Measurements from ENCODE around the gene TPRKB. TPM values are rescaled to one million over a fixed set of nuclear protein-coding genes. Genes with fewer than 3 reads are reported as not detected.
"Not testable (repeated sequence)": the region's sequence is repeated elsewhere in the genome, so short reads cannot be mapped to it uniquely, and the experiment has no call there.

TPRKB gene
- total RNA-seq, 1 experiment from 2014 or later = 44.7 TPM

GRCh38 chr2:73697606-73698005 is 39.5 kb downstream of the TPRKB start:
- H3K56ac ChIP-seq (ENCODE audit: insufficient read length, low read depth, low read length) = no peak overlapping the region
- H4K91ac ChIP-seq (ENCODE audit: insufficient read length, low read depth, low read length) = no peak overlapping the region
- no peak overlapping the region for H3K4ac ChIP-seq (ENCODE audit: low read depth, low read length)
- Mint-ChIP-seq H3K4me3 (no peak overlapping the region), H3K9me3 (peaks cover 28 to 34% of the 10 kb centered on the region in 2 experiments), H3K4me1 (no peaks in the 10 kb centered on the region), H3K27ac (no peak overlapping the region), H3K27me3 (ENCODE audit: low read depth) (peaks cover 43% of the 10 kb centered on the region), H3K36me3 (ENCODE audit: insufficient read depth in 1 of 3, low read depth in 3 of 3) (peaks cover 0 to 7% (median 6%) of the 10 kb centered on the region in 3 experiments; a peak in 3 of 7 replicates)
- no peaks in the 10 kb centered on the region for H3K79me2 ChIP-seq (ENCODE audit: insufficient read depth, low read length)
- H4K5ac ChIP-seq (ENCODE audit: insufficient read length, low read depth, low read length) = no peak overlapping the region
- no CpG with 5 or more reads among the region's 3 CpGs for WGBS (ENCODE audit: extremely low coverage, insufficient read length, low lambda C conversion rate)
- no peak overlapping the region for H2BK15ac ChIP-seq (ENCODE audit: low read depth, low read length)
- no peak overlapping the region for H3K9ac ChIP-seq (ENCODE audit: extremely low read depth, insufficient read length, low read length)
- H3K14ac ChIP-seq (ENCODE audit: insufficient read depth, low read length) = no peak overlapping the region
- H4K8ac ChIP-seq (replicated peaks; ENCODE audit: insufficient read length, low read depth, low read length) = no peak overlapping the region
- H2BK20ac ChIP-seq (ENCODE audit: low read depth, low read length, poor library complexity, severe bottlenecking) = no peak overlapping the region
- no peak overlapping the region for H3K23ac ChIP-seq (ENCODE audit: insufficient read length, low read depth, low read length)
- no peak overlapping the region for H2BK5ac ChIP-seq (ENCODE audit: insufficient read length, low read length)
- no peaks in the 10 kb centered on the region for H3K27me3 ChIP-seq (ENCODE audit: insufficient read depth, low read length)
- no peak overlapping the region for H2BK12ac ChIP-seq (ENCODE audit: insufficient read length, low read depth, low read length)
- H3K23me2 ChIP-seq (ENCODE audit: insufficient read length, low read depth, low read length, poor library complexity, severe bottlenecking) = no peaks in the 10 kb centered on the region
- H4K20me1 ChIP-seq (ENCODE audit: control insufficient read depth, insufficient read depth, insufficient read length) = no peaks in the 10 kb centered on the region
- no peaks in the 10 kb centered on the region for H3K4me1 ChIP-seq (ENCODE audit: insufficient read depth, low read length)
- no peak overlapping the region for H3T11ph ChIP-seq (ENCODE audit: low read length)
- no peaks in the 10 kb centered on the region for H3K79me1 ChIP-seq (ENCODE audit: insufficient read depth, low read depth, low read length, poor library complexity, severe bottlenecking)
- peaks cover 5% of the 10 kb centered on the region for H3K9me3 ChIP-seq (ENCODE audit: control insufficient read depth, low read depth, low read length)
- H2BK120ac ChIP-seq (ENCODE audit: low read depth, low read length, poor library complexity, severe bottlenecking) = no peak overlapping the region
- no peak overlapping the region for H3K18ac ChIP-seq (ENCODE audit: insufficient read length, low read depth, low read length)
- no peak overlapping the region for H3K4me2 ChIP-seq (ENCODE audit: insufficient read depth, insufficient read length, low read length)
- no peak for TF ChIP-seq CTCF (conservative IDR thresholded peaks at IDR 0.05)
- no peak for DNase-seq
- no peak overlapping the region for H2AK5ac ChIP-seq (ENCODE audit: insufficient read length, low read length)
- H2AFZ ChIP-seq (ENCODE audit: low read length) = no peak overlapping the region
- no peak overlapping the region for H3K27ac ChIP-seq (ENCODE audit: insufficient read length, low read depth, low read length)

- not testable (repeated sequence) for H3K4me2 ChIP-seq (ENCODE audit: insufficient read depth, insufficient read length, low read length); H3K14ac ChIP-seq (ENCODE audit: insufficient read depth, low read length); H3K4me3 Mint-ChIP-seq; H3K27ac Mint-ChIP-seq; H3K9ac ChIP-seq (ENCODE audit: extremely low read depth, insufficient read length, low read length); H3K56ac ChIP-seq (ENCODE audit: insufficient read length, low read depth, low read length); H3K9me3 ChIP-seq (ENCODE audit: control insufficient read depth, low read depth, low read length); H4K20me1 ChIP-seq (ENCODE audit: control insufficient read depth, insufficient read depth, insufficient read length); H3K4ac ChIP-seq (ENCODE audit: low read depth, low read length); H2BK120ac ChIP-seq (ENCODE audit: low read depth, low read length, poor library complexity, severe bottlenecking); H4K8ac ChIP-seq (replicated peaks; ENCODE audit: insufficient read length, low read depth, low read length); H3K36me3 Mint-ChIP-seq (ENCODE audit: insufficient read depth in 1 of 3, low read depth in 3 of 3); H3K79me2 ChIP-seq (ENCODE audit: insufficient read depth, low read length); H3K27ac ChIP-seq (ENCODE audit: insufficient read length, low read depth, low read length); H3K79me1 ChIP-seq (ENCODE audit: insufficient read depth, low read depth, low read length, poor library complexity, severe bottlenecking); H2BK20ac ChIP-seq (ENCODE audit: low read depth, low read length, poor library complexity, severe bottlenecking); H2BK12ac ChIP-seq (ENCODE audit: insufficient read length, low read depth, low read length); H2BK5ac ChIP-seq (ENCODE audit: insufficient read length, low read length); H3K23me2 ChIP-seq (ENCODE audit: insufficient read length, low read depth, low read length, poor library complexity, severe bottlenecking); DNase-seq; H2AK5ac ChIP-seq (ENCODE audit: insufficient read length, low read length); H3K27me3 ChIP-seq (ENCODE audit: insufficient read depth, low read length); H3K23ac ChIP-seq (ENCODE audit: insufficient read length, low read depth, low read length); H4K5ac ChIP-seq (ENCODE audit: insufficient read length, low read depth, low read length); H3T11ph ChIP-seq (ENCODE audit: low read length); H3K4me1 Mint-ChIP-seq; H4K91ac ChIP-seq (ENCODE audit: insufficient read length, low read depth, low read length); H3K18ac ChIP-seq (ENCODE audit: insufficient read length, low read depth, low read length); H2AFZ ChIP-seq (ENCODE audit: low read length); H3K4me1 ChIP-seq (ENCODE audit: insufficient read depth, low read length); H2BK15ac ChIP-seq (ENCODE audit: low read depth, low read length)
- peaks cover 28 to 34% of the 10 kb centered on the region in 2 experiments for H3K9me3 Mint-ChIP-seq
- no CpG with 5 or more reads among the region's 1 CpG for WGBS (ENCODE audit: extremely low coverage, insufficient read length, low lambda C conversion rate)
- H3K27me3 Mint-ChIP-seq (ENCODE audit: low read depth) = peaks cover 38% of the 10 kb centered on the region
Measured at GRCh38 chr2:73696985-73697384, 40.2 kb downstream of the TPRKB start.

All from H9 (cell line).